ENCODE measurements around the gene GABRR1. TPM values are rescaled to one million over a fixed set of nuclear protein-coding genes. Genes with fewer than 3 reads are reported as not detected.

The GABRR1 gene
- total RNA-seq, 1 donor from 2014 or later, result not detected

GRCh38 chr6:89216411-89216810 lies 747 bp downstream of the GABRR1 start:
- DNase-seq (ENCODE audit: low read depth in 2 of 2), result no peak

- DNase-seq (ENCODE audit: low read depth in 2 of 2), result no peak
Measured at GRCh38 chr6:89215391-89215790, 1.8 kb downstream of the GABRR1 start.

DNA sequence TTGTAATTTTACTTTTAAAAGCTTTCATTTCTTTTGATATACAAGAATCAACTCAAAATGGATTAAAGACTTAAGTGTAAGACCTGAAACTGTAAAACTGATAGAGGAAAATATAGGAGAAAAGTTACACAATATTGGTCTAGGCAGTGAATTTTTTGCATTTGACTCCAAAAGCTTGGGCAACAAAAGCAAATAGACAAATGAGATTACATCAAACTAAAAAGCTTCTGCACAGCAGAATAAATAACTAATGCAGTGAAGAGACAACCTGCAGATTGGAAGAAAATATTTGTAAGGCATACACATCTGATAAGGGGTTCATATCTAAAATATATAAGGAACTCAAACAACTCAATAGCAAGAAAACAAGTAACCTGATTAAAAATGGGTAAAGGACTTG lies 3.0 kb downstream of the GABRR1 start:
- no peak for DNase-seq (ENCODE audit: low read depth in 2 of 2)

DNA sequence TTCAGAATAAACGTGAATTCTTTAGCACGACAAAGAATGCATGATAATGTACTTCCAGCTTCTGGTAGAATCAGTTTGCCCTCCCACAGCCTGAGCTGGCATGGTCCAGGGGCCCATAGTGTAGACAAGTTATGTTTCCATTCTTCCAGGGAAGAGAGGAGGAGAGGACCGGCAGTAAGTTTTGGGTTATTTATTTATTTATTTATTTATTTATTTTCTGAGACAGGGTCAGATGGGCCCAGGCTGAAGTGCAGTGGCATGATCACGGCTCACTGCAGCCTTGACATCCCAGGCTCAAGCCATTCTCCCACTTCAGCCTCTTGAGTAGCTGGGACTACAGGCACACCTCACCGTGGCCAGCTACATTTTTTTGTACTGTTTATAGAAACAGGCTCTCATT lies 4.7 kb downstream of the GABRR1 start:
- DNase-seq (ENCODE audit: low read depth in 2 of 2), result no peak

- DNase-seq (ENCODE audit: low read depth in 2 of 2), result no peak
Measured at GRCh38 chr6:89209457-89209856, 7.7 kb downstream of the GABRR1 start.

- no peak for DNase-seq (ENCODE audit: low read depth in 2 of 2)
Measured at GRCh38 chr6:89208551-89208950, 8.6 kb downstream of the GABRR1 start.

DNA sequence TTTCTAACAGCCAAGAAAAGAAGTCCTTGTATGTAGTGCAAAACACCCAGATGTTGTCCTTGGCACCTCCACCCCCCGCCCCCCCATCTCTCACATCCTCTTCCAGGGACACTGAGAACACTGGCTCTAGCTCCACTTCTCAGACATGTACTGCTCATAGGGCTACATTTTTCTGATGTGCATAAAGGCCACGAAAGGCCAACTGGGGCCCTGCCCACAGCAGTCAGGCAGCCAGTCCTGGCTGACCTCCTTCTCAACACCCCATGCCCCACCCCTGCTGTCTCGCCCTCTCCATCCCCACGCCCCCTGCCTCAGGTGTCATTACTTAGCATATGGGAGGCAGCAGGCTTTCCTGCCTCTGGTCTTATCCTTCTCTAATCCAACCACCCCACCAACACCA lies 11.3 kb downstream of the GABRR1 start:
- DNase-seq (ENCODE audit: low read depth in 2 of 2), result no peak

- DNase-seq (ENCODE audit: low read depth in 2 of 2), result no peak
Measured at GRCh38 chr6:89204096-89204495, 13.1 kb downstream of the GABRR1 start.

GRCh38 chr6:89200706-89201215 lies 16.4 kb downstream of the GABRR1 start:
- no peak for DNase-seq (ENCODE audit: low read depth in 2 of 2)

- no peak for DNase-seq (ENCODE audit: low read depth in 2 of 2)
Measured at GRCh38 chr6:89199579-89199978, 17.6 kb downstream of the GABRR1 start.

- DNase-seq (ENCODE audit: low read depth in 2 of 2), result no peak
Measured at GRCh38 chr6:89198235-89198634, 18.9 kb downstream of the GABRR1 start.

DNA sequence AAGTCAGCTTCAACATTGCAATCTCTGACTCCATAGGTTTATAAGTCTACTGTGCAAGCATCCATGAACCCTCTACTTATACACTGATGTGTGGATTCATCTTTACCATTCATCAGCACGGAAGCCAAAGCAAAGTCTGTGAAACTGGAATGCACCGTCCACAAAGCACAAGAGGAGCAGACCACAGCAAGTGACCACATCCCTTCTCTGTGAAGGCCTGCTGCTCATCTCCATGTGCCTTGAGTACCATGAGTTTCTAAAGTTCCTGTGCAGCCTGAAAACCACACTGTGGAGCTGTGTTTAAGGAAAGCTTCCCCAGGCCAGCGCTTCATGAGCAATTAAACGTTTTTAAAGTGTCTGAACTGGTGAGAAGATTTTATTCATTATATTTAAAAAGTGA lies 20.0 kb downstream of the GABRR1 start:
- no peak for DNase-seq (ENCODE audit: low read depth in 2 of 2)

- DNase-seq (ENCODE audit: low read depth in 2 of 2), result no peak
Measured at GRCh38 chr6:89194559-89194958, 22.6 kb downstream of the GABRR1 start.

- DNase-seq (ENCODE audit: low read depth in 2 of 2), result no peak
Measured at GRCh38 chr6:89190741-89191140, 26.4 kb downstream of the GABRR1 start.

GRCh38 chr6:89187504-89187903 lies 29.7 kb downstream of the GABRR1 start:
- no peak for DNase-seq (ENCODE audit: low read depth in 2 of 2)

GRCh38 chr6:89186762-89187161 lies 30.4 kb downstream of the GABRR1 start:
- DNase-seq (ENCODE audit: low read depth in 2 of 2), result no peak

GRCh38 chr6:89184344-89184743 lies 32.8 kb downstream of the GABRR1 start:
- no peak for DNase-seq (ENCODE audit: low read depth in 2 of 2)

GRCh38 chr6:89183294-89183693 lies 33.9 kb downstream of the GABRR1 start:
- no peak for DNase-seq (ENCODE audit: low read depth in 2 of 2)

GRCh38 chr6:89180971-89181370 lies 36.2 kb downstream of the GABRR1 start:
- no peak for DNase-seq (ENCODE audit: low read depth in 2 of 2)

DNA sequence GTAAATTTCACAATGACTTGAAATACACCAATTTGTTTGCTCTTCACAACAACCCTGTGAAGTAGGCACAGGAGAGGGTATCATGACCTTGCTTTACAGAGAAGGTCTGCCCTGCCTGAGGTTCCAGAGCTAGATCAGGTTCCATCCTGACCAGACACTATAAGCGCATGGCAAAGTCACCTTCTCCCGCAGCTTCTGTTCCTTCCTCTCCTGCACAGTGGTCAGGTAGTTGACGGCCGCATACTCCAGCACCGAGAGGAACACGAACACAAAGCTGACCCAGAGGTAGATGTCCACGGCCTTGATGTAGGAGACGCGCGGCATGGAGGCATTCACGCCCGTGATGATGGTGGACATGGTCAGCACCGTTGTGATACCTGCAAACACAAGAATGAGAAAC lies 37.0 kb downstream of the GABRR1 start:
- no peak for DNase-seq (ENCODE audit: low read depth in 2 of 2)

DNA sequence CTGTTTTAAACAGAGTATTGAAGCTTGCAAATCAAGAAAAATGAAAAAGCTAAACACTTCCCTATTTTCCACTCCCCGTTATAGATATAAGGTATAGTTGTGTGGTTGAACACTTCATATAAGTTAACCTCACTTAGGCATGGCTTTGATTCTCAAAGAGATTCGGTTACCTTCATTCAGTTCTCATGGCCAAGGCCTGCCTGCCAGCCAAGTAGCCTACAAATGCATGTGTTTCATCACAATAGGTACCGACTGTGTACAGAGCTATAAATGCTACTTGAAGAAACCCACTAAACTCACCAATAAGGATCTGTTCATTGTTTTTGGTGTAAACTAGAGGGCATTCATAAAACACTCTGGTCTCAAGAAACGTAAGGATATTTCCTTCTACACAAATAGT lies 43.5 kb downstream of the GABRR1 start:
- DNase-seq (ENCODE audit: low read depth in 2 of 2), result no peak

DNA sequence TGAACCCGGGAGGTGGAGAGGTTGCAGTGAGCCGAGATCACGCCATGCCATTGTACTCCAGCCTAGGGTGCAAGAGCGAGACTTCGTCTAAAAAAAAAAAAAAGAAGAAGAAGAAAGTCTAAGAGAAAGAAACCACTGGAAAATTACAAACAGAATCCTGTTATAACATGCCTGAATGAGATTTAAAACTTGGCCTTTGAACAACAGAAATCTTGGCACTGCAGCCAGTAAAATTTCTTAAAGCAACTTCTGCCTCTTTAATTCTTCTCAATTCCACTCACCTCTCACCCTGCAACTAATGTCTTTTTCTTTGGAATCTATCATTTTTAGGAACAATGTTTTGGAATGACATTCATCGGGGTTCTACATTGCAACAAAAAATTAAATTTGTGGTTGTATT lies 45.0 kb downstream of the GABRR1 start:
- DNase-seq (ENCODE audit: low read depth in 2 of 2), result no peak

- DNase-seq (ENCODE audit: low read depth in 2 of 2), result no peak
Measured at GRCh38 chr6:89162047-89162371, 55.1 kb downstream of the GABRR1 start.

GRCh38 chr6:89161326-89162046 lies 55.7 kb downstream of the GABRR1 start:
- DNase-seq (ENCODE audit: low read depth in 2 of 2), result no peak
